NCI-H748 (cell line): ENCODE results near the gene GRM7.
A peak's percentile ranks its signal among the peaks of the same experiment; 100 is the strongest.

ENCODE experiments used
- DNase-seq: peaks from one replicate; lab custom pipeline; 2025; ENCODE audit not compliant: unreplicated experiment; lab: John Stamatoyannopoulos, UW

The GRM7 gene

DNA sequence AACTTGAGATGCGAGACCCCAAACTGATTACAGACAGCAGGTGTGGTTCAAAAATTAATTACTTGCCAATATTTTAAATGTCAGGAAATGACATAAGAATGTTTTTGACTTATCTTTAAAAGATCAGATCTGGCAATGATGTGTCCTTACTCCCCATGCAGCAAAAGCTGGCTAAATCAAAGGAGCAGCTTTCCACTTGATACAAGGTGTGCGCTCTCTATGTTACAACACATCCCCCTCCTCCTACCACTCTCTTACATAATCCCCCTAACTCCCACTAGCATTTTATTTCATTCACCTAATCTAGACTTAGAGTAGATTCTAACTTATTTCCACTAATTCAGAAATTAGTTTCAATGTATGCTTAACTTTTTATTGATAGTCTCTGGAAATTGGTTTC lies 609.0 kb downstream of the GRM7 start:
- no peak for DNase-seq

DNA sequence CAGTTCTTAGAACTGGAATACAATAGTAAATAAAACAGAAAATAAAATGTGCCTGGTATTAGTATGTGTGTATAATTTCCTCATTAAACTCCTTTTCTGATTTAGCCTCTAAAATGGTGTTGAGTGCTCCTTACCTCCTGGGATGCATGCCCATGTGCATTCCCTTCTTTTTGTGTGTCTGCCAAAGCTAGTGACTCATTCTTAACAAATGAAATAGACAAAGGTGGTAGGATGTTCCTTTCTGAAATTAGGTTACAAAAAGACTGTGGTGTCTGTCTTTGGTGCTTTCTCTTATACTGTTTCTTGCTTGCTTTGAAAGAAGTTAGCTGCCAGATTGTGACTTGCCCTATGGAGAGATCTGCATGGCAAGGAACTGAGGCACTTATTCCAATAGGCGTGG lies 623.7 kb downstream of the GRM7 start:
- no peak for DNase-seq

DNA sequence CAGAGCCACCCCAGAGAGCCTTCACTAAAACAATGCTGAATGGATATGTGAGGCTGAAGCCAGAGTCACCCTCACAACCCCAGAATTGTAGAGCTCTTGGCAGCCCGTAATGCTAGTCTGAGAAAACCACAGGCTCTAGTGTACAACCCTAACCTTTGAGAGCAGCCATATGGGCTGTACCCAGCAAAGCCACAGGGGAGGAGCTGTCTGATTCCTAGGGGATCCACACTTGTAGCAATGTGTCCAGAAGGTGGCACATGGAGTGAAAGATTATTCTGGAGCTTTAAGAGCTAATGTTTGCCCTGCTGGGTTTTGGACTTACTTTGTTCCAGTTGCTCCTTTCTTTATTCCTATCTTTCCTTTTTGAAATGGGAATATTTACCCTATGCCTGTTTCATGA lies 626.8 kb downstream of the GRM7 start:
- DNase-seq, result no peak

DNA sequence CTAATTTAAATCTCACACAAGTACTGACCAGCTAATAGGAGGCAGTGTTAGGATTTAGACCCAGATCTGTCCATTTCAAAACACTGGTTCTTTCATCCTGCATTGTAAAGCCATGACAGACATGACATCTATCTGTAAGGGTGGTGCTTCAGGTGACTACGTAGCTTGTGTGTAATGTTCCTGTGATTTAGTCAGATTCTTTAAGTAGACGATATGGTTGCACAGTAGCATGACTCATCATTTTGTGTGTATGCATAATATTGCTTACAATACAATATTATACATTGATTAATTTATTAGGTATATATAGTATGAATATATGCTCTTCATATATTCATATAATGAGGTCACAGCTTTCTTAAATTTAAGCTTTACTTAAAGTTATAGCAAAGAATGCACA lies 628.5 kb downstream of the GRM7 start:
- no peak for DNase-seq

DNA sequence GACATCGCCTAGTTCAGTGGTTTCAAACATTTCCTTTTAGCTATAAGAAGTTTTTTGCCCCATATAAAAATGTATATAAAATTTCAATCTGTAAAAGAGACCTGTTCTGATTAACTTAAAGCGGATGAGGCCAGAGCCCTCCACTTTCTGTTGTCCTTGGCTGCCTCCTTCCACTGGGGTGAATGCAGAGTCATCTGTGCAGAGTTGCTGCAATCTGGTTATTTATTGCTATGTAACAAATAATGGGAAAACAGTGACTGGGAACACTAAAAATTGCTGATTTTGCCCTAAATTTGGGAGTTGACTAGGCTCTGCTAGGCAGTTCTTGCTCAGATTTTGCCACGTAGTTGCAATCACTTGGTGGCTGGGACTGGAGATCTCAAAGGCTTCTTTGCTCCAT lies 637.8 kb downstream of the GRM7 start:
- no peak for DNase-seq

DNA sequence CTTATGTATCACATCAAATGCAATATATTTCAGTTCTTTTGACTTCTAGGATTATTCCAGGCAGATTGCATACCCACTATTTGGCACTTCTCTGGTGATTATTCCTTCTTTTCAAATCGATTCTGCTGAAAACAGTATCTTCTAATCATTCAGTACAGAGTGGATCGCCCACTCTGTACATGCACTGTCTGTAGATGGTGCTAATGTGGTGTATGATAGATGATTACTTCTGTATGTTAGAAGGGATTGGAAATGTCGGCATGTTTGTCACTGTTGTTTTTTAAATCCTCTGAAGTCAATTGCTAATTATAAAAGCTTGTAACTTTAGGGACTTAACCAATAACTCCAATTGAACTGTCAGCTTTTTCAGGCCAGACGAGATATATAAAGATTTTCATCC lies 642.5 kb downstream of the GRM7 start:
- DNase-seq, result peak; percentile 3

DNA sequence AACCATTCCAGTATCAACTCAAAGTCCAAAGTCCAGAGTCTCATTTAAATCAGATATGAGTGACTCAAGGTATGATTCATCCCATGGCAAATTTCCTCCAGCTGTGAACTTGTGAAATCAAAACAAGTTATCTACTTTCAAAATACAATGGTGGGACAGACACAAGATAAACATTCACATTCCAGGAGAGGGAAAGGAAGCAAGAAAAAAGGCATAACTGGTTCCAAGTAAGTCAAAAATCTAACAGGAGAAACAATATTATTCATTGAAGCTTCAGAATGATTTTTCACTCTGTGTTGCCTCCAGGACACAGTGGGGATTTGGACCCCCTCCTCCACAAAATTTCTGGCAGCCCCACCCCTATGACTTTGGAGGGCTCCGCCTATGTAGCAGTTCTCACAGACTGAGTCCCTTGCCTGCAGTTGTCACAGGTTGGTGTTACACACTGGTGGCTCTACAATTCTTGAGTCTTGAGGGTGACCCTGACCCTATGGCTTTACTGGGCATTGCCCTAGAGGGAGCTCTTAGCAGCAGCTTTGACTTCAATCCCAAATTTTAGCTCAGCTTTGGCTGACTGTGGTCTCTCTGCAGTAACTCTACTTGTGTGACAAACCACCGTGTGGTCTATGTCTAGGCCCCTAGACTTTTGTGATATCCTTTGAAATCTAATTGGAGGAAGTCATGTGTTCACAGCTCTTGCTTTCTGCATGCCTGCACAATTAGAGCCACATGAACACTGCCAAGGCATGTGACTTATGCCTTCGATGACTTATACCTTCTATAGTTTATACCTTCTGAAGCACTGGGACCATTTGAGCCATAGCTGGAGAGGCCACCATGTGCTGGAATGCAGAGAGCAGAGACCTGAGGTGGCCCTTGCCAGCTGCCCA lies 644.2 kb downstream of the GRM7 start:
- DNase-seq, result no peak

DNA sequence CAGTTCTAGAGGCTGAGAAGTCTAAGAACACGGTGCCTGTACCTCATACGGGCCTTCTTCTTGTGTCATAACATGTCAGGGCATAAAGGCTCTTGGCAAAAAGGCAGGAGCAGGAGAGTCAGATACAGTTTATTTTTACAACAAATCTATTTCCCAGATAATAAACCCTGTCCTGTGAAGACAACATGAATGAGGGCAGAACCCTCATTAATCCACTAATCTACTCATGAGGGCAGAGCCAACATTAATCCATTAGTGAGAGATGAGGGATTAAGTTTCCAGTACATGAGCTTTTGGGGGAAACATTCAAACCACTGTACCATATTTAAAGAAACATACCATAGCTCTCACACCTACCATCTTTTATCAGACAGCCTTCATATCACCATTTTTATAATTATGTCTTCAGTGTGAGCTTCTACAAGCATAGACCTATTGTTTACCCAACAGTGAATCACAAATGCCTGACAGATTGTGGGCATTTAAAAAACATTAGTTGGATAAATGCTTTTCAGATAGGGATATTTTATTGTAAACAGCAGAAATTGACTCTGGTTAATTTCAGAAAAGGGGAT lies 645.8 kb downstream of the GRM7 start:
- no peak for DNase-seq

DNA sequence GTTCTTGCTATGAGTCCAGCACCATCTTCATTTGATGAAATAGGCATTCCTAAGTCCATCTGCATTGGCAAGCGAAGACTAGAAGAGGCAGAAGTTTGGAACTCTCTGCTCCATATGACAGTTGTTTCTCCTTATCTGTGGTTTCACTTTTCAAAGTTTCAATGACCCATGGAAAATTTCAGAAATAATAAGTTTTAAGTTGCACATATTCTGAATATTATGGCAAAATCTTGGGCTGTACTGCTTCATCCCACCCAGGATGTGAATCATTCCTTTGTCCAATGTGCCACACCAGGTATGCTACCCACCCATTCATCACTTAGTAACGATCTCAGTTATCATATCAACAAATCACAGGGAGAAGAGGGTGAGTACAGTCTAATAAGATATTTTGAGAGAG lies 647.9 kb downstream of the GRM7 start:
- DNase-seq, result no peak

DNA sequence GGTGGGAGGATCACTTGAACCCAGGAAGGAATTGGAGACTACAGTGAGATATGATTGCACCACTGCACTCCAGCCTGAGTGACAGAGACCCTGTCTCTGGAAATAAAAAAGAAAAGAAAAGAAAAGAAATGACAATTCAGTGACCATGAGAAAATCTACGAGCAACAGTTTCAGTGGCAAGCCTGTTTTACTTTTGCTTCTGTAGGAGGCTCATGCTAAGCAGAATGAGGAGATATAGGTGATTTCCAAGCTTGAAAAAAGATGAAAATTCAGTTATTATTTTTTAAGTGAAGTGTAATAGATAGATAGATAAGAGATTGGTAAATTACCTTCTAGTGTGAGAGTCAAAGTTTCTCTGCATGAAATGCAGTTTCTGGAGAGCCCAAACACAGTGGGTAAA lies 651.1 kb downstream of the GRM7 start:
- DNase-seq, result no peak

DNA sequence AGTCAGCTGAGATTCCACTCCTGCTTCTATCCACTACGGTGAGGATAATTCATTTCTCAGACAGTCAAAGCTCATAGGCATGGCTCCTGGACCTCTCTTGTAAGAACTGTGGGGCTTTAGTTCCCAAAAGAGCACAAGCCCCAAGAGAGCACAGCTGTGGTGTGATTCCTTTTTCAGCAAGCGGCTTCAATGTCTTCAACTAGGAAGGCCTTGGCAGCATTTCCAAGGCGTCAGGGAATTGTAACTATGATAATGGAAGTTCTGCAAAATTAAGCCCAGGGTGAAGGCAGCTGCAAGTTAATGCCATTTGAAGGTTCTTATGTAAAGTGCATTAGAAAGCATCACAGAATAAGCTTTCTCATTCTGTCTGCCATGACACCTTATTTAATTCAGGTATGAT lies 657.1 kb downstream of the GRM7 start:
- no peak for DNase-seq

DNA sequence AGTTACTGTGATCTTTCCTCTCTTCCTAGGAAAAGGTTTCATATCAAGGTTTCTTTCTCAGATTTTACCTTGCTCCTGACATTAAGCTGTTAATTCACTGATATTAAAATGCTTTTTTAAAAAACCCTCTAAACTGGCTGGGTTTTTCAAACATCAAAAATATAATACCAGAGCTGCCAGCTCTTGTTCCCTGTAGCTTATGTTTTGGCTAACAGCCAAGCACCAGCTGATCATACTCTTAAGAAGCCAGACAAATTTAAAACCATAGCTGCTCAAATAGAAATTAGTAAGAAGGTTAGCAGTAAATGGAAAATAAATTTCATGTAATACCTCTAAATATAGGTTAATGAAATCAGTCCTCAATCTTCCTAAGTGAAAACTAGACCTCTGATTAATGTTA lies 657.5 kb downstream of the GRM7 start:
- DNase-seq, result peak; percentile 28

DNA sequence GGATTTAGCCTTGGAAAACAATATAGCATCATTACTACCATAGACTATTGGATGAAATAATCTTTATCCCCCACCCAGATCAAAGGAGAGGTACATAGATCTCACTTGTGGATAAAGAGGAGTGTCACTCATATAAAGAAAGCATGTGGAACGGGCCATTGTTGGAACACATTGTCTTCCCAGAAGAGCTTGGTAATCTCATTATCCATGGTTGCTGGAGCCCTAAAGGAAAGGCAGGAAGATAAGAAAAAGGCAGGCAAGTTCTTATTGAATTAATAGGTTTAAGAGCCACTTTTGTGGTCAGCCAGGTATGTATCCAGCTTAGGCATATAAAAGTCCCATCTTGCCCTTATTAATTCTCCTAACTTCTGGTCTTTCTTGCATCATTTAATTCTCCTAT lies 659.1 kb downstream of the GRM7 start:
- DNase-seq, result no peak

DNA sequence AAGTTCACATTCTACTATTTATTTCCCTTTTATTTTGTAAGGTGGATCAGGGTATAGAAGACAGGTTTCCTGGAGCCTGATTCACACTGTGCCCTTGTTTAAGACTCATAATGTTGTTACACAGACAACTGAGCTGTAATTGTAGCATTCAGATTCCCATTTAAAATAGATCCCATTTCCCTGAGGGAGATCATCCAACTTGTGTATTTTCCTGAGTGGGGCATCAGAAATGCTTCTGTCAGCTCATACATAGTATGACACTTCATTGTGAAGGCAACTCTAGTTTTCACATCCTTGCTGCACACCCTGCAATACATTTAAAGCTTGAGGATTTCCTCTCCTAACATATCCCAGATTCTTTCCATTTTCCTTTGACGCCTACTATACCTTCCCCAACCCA lies 659.7 kb downstream of the GRM7 start:
- DNase-seq, result no peak

DNA sequence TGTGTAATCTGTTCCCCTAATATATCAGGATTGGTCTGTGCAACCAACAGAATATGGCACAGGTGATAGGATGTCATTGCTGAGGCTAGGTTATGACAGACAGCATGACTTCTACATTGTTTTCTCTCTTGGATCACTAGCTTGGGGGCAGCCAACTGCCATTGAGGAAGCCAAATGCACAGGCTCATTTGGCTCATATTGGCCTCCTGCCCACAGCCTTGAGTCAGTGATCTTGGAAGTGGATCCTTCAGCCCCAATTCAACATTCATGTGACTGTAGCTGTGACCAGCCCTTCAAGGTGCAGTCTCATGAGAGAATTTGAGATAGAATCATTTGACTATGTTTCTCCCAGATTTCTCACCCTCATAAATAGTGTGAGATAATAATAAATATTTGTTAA lies 675.6 kb downstream of the GRM7 start:
- no peak for DNase-seq

DNA sequence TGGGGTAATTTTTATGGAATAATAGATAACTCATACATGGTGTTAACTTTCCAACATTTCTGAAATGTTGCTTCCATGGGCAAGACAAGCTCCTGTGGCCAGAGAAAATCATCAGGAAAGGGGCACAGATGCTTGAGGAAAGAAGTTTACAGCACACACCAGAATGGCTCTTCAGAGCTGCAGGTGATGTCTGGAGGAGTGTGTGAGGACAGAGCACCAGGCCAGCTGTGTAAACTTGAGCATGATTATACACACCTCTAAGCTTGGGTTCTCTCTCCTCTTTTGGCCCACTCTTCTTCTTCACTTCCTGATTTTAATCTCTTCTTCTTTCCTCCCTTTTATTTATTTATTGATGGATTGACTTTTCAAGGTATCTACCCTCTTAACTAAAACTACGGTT lies 676.0 kb downstream of the GRM7 start:
- DNase-seq, result no peak

DNA sequence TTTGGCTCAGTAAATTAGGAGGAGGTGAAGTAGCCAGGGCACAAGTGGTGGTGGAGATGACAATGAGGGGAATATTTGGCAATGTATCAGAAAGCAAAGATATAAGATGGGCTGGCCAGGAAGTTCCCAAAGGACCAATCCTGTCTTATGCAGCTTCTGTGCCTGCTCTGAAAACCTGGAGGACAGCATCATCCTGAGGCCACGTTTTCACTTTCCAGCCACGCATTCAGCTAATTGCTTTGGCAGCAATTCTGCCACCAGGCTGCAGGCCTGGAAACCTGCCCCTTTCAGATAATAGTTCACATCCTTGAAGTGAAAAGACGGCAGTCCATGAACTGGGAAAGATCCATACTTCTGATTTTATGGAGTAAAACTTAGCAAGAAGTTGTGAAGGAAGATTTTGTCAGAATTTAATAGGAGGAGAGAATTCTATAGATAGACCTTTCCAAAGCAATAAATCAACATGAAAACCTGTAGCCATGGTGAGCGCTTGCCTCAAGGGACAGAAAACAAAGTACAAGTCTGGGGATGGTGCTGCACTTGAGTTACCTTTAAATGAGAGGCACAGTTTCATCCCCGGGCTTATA lies 682.5 kb downstream of the GRM7 start:
- peak; percentile 33 for DNase-seq

DNA sequence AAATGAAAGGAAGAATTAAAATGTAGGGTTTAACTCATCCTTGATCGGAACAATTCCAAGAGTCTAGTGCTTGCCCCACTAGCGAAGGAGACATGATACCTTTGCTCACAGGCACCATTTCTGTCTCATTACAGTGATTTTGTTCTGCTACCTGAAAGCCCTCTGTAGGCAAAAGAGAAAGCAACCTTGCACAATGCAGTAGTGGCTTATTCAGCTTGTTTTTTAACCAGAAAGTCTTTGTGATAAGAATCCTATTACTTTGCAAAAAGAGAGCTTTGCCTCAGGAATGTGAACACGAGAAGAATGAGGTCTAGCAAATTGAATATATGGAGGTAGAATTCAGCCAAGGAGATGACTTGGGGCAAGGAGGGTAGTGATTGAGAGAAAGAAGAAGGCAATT lies 684.4 kb downstream of the GRM7 start:
- DNase-seq, result no peak

DNA sequence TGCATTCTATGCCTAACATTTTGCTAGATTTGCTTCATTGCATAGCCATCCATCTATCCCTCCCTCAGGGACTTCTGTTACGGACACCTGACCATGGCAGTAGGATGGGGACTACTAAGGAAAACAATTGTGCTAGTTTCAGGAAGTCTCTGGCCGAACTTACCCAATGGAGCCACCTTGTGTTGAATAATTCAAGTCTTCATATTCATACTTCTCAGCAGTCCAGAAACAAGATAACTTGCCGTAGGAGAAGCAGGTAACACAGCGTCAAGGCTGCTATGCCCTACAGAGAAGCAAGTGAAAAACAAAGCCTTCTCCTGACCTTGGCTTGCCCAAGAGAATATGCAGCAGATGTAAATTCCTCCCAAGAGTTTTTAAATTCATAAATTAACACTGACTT lies 685.3 kb downstream of the GRM7 start:
- DNase-seq, result peak; percentile 10

DNA sequence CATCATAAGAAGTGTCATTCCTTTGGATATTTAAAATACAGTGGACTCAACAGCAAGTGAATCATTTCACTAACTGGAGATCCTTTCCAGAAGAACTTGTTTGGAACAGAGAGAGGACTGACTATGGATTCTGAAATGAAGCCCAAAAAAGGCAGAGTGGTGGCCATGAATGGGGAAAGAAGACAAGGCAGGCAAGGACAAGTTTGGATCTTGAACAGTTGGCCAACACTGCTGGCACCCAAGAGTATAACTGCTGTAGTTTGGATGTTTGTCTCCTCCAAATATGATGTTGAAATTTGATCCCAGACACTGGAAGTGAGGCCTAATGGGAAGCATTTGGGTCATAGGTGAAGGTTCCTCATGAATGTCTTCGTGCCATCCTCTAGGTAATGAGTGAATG lies 686.9 kb downstream of the GRM7 start:
- DNase-seq, result no peak

DNA sequence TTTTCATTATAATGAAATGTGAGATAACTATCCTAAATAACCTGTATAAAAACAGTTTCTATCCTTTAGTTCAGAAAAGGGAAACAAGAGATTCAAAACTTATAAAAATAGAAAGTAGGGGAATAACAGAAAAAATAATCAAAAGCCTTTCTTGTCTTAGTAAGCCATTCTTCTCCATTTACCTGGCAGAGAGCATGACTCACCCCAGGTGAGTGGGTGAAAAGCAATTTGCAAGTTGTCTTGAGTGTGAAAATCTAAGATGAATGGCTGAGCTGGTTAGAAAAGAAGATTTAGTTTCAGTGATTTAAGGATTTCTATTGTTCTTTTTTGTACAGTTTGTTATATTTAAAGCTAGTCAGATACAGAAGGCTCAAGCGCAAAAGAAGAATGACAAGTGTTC lies 702.0 kb downstream of the GRM7 start:
- no peak for DNase-seq

DNA sequence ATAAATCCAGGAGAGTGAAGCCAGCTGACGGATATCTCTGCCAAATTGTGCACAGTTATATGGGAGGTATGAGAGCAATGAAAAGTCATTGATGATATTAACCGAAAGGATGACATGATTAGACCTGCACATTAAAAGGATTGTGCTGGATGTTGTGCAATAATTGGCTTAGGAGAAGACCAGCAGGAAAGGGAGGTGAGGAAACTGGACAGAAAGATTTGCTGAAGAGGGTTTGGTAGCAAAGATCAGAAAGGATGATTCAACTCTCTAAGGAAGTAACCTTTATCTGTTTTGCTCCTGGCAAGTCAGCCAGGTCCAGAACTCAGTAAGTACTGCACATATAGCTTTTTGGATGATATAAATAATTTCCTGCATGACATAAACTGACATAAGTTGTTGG lies 704.7 kb downstream of the GRM7 start:
- no peak for DNase-seq

DNA sequence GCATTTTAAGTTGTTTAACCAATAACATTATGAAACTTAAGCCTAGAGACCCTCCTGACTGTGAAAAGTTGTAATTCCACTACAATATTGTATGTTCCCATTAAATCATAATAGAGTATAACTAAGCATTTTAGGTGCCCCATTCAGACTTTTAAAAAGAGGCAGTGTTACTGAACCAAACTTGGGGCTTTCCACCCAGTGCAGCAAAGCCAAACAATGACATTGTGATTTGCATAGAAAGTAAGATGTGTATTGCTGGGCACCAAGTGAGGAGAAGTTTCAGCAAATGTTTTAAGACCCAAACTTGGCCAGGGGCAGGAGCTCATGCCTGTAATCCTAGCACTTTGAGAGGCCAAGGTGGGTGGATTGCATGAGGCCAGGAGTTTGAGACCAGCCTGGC lies 706.2 kb downstream of the GRM7 start:
- DNase-seq, result no peak
